ENCODE measurements around the gene SUPT20HL2. TPM values are rescaled to one million over a fixed set of nuclear protein-coding genes. Genes with fewer than 3 reads are reported as not detected.

Gene SUPT20HL2
- total and polyA plus RNA-seq, 7 donors, result not detected

- DNase-seq (no peak), ATAC-seq (no peak)
- WGBS, 3 donors, result 59 to 66% (median 60%) methylated on average over 4 to 5 of the region's 5 CpGs
- Histone ChIP-seq H3K27me3 (ENCODE audit: insufficient read depth in 3 of 3, low read length in 2 of 3) (peaks cover 0 to 20% (median 0%) of the 10 kb centered on the region in 3 donors), H3K27ac (no peak overlapping the region), H3K4me3 (no peak overlapping the region), H3K36me3 (ENCODE audit: insufficient read depth in 1 of 2, low read depth in 1 of 2) (no peaks in the 10 kb centered on the region), H3K4me1 (no peaks in the 10 kb centered on the region), H3K9me3 (no peaks in the 10 kb centered on the region)
- intact Hi-C loops (cut with DNase I), result no loop called here
- no peak for TF ChIP-seq CTCF (IDR thresholded peaks at IDR 0.05)
Observed at GRCh38 chrX:24276015-24276414, 37.9 kb downstream of the SUPT20HL2 start.

DNA sequence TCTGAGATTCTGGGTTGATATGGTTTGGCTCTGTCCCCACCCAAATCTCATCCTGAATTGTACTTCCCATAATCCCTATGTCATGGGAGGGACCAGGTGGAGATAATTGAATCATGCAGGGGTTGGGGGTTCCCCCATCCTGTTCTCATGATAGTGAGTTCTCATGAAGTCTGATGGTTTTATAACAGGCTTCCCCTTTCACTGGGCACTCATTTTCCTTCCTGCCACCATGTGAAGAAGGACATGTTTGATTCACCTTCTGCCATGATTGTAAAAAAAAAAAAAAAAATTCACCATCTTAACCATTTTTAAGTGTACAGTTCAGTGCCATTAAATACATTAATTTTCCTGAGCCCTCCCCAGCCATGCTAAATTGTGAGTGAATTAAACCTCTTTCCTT is 42.6 kb downstream of the SUPT20HL2 start:
- no peaks in the 10 kb centered on the region for H3K9me3 ChIP-seq
- intact Hi-C loops (cut with DNase I), result no loop called here
- DNase-seq, result no peak
- no peak overlapping the region for H3K27ac ChIP-seq
- H3K36me3 ChIP-seq (ENCODE audit: insufficient read depth in 1 of 2, low read depth in 1 of 2), result no peaks in the 10 kb centered on the region
- ATAC-seq, result no peak
- no peak for TF ChIP-seq CTCF (IDR thresholded peaks at IDR 0.05)
- H3K4me3 ChIP-seq, result no peak overlapping the region
- H3K27me3 ChIP-seq (ENCODE audit: insufficient read depth in 3 of 3, low read length in 2 of 3), result peaks cover 0 to 15% (median 0%) of the 10 kb centered on the region in 3 donors
- no peaks in the 10 kb centered on the region for H3K4me1 ChIP-seq

DNA sequence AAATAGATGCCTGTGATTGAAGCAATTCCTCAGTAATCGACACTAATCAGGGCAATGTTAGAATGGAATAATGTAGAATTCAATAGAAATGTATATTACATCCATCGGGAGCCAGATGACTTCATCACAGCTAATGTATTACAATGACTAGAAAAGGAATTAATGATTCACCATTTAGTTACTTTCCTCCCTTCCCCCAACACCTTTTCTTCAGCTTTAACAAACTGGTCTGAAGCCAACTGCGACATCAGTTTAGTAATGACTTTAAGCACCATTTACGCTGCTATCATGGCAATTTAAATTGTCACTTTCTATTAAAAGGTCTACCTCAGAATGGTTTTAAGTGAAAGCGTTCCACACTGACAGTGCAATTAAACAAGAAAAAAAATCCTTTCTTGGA is 45.1 kb downstream of the SUPT20HL2 start:
- intact Hi-C loops (cut with DNase I), result no loop called here
- H3K36me3 ChIP-seq (ENCODE audit: insufficient read depth in 1 of 2, low read depth in 1 of 2), result no peaks in the 10 kb centered on the region
- 82 to 91% (median 88%) methylated on average over 5 of the region's 5 CpGs for WGBS, 3 donors
- no peaks in the 10 kb centered on the region for H3K9me3 ChIP-seq
- H3K27ac ChIP-seq, result no peak overlapping the region
- no peak for TF ChIP-seq CTCF (IDR thresholded peaks at IDR 0.05)
- ATAC-seq, result no peak
- H3K4me1 ChIP-seq, result no peaks in the 10 kb centered on the region
- peaks cover 0 to 14% (median 0%) of the 10 kb centered on the region in 3 donors for H3K27me3 ChIP-seq (ENCODE audit: insufficient read depth in 3 of 3, low read length in 2 of 3)
- no peak for DNase-seq
- H3K4me3 ChIP-seq, result no peak overlapping the region

DNA sequence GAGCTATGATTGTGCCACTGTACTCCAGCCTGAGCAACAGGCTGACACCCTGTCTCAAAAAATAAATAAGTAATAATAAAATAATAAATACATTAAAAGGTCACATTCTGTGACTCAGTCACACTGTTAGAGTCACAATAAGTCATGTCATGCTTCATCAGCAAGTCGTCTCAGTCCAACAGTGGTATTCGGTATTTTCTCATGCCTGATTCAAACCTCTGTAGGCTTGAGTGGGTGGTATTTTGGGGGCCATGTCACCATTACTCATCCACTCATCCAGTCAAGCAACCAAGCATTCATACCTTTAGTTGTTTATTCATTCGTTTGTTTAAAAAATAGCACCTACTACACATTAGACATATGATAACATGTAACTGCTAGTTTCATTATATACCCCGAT is 46.9 kb downstream of the SUPT20HL2 start:
- TF ChIP-seq CTCF (IDR thresholded peaks at IDR 0.05), result no peak
- no peaks in the 10 kb centered on the region for H3K9me3 ChIP-seq
- no peaks in the 10 kb centered on the region for H3K36me3 ChIP-seq (ENCODE audit: insufficient read depth in 1 of 2, low read depth in 1 of 2)
- WGBS, 3 donors, result 62 to 89% (median 77%) methylated on average over 4 of the region's 4 CpGs
- H3K27me3 ChIP-seq (ENCODE audit: insufficient read depth in 3 of 3, low read length in 2 of 3), result peaks cover 0 to 20% (median 0%) of the 10 kb centered on the region in 3 donors
- ATAC-seq, result no peak
- no peak overlapping the region for H3K27ac ChIP-seq
- no peak for DNase-seq
- no peaks in the 10 kb centered on the region for H3K4me1 ChIP-seq
- intact Hi-C loops (cut with DNase I), result no loop called here
- H3K4me3 ChIP-seq, result no peak overlapping the region

- intact Hi-C loops (cut with DNase I), result no loop called here
- H3K27me3 ChIP-seq (ENCODE audit: insufficient read depth in 3 of 3, low read length in 2 of 3), result peaks cover 0 to 14% (median 0%) of the 10 kb centered on the region in 3 donors
- 63 to 72% (median 64%) methylated on average over 6 of the region's 6 CpGs for WGBS, 3 donors
Observed at GRCh38 chrX:24264383-24264782, 49.5 kb downstream of the SUPT20HL2 start.

More at GRCh38 chrX:24264383-24264782, 49.5 kb downstream of the SUPT20HL2 start:
- DNase-seq (no peak), ATAC-seq (no peak)
- Histone ChIP-seq H3K36me3 (ENCODE audit: insufficient read depth in 1 of 2, low read depth in 1 of 2) (no peaks in the 10 kb centered on the region), H3K4me3 (no peak overlapping the region), H3K9me3 (no peaks in the 10 kb centered on the region), H3K4me1 (no peaks in the 10 kb centered on the region), H3K27ac (no peak overlapping the region)
- TF ChIP-seq CTCF (IDR thresholded peaks at IDR 0.05), result no peak
